HL-60 (cell line): ENCODE data around the gene CACNA1S.

Source experiments
- GABPA ChIP-seq: IDR thresholded peaks from 2 replicates; pipeline ENCODE4 v1.6.1; 2012; ENCODE audit warnings: low read depth
- POLR2AphosphoS5 ChIP-seq: IDR thresholded peaks from 2 replicates; pipeline ENCODE4 v1.6.1; 2012; ENCODE audit warnings: low read depth
- TF ChIP-seq, protein P1 (sequence below): IDR thresholded peaks from one replicate; pipeline ENCODE4 v1.5.1; 2011; ENCODE audit warnings: low read length, control low read depth, inconsistent platforms; ENCODE audit not compliant: insufficient read depth

DNA sequence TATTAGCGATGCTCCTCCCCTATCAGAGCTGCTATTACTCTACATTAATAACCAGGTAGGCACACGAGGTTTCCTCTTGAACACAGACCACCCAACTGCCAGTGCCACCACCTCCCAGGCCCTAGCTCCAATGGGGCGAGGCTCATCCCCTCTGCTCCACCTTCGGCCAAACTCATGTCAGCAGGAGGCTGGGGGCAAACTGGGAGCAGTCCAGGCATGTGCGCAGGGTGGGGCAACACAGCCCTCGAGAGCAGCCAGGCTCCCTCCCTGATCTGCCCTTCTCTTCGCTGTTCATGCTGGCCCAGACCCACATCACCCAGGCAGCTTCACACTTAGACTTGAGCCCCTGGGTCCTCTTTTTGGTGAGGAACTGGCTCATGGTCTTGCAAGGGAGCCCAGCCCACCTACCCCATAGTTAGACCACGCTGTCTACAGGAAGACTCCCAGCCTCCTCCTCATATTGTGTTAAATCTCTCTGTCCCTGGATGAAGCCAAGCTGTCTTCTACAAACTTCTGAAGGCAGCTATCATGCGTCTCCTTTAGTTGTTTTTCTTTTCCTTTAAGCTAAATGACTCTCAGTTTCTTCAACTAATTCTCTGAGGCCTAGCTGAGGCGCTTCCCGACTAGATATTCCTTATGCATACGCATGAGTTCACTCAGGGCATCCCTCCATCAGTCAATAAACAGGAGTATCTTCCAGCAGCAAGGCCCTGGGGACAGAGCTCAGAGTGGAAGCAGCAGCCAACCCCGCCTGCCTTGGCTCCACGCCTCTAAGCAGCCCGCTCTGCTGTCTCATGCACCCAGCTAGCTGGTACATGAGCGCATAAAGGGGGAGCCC lies 30.0 kb upstream of the CACNA1S start:
- TF ChIP-seq POLR2AphosphoS5 (no peak), GABPA (no peak)
- TF ChIP-seq, protein P1, sequence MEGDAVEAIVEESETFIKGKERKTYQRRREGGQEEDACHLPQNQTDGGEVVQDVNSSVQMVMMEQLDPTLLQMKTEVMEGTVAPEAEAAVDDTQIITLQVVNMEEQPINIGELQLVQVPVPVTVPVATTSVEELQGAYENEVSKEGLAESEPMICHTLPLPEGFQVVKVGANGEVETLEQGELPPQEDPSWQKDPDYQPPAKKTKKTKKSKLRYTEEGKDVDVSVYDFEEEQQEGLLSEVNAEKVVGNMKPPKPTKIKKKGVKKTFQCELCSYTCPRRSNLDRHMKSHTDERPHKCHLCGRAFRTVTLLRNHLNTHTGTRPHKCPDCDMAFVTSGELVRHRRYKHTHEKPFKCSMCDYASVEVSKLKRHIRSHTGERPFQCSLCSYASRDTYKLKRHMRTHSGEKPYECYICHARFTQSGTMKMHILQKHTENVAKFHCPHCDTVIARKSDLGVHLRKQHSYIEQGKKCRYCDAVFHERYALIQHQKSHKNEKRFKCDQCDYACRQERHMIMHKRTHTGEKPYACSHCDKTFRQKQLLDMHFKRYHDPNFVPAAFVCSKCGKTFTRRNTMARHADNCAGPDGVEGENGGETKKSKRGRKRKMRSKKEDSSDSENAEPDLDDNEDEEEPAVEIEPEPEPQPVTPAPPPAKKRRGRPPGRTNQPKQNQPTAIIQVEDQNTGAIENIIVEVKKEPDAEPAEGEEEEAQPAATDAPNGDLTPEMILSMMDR: no peak
